ENCODE data around the gene AATK.

Gene AATK

DNA sequence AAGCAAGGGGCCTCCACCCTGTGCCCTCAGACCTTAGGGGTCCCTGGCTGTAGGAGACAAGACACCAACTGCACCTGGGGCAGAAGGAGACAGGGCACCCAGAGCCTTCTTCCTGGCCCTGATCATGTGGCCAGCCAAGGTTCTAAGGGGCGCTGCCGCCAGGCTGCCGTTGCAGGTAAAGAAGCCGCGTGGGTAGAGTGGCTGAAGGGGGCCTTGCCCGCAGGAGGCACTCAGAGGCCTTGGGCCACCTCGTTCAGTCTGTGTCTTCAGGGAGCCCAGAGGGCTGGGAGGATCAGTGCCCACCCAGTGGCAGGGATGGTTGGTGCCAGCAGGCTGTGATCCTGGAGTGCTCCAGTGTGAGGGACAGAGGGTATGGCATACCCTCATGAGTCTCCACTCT is 1.6 kb upstream of the AATK start:
- Histone ChIP-seq H3K27ac (ENCODE audit: low read depth, low read length) (no peak overlapping the region), H3K4me2 (ENCODE audit: low read length) (no peak overlapping the region), H4K20me1 (ENCODE audit: control insufficient read depth, insufficient read depth, low read depth, low read length) (no peaks in the 10 kb centered on the region), H3K79me2 (ENCODE audit: control insufficient read depth, low read length) (no peaks in the 10 kb centered on the region), H3K27me3 (ENCODE audit: control insufficient read depth, low read length) (no peaks in the 10 kb centered on the region), H3K4me1 (ENCODE audit: control insufficient read depth, low read length) (no peaks in the 10 kb centered on the region), H3K36me3 (ENCODE audit: control insufficient read depth, low read length) (no peaks in the 10 kb centered on the region), H3F3A (ENCODE audit: control insufficient read depth, insufficient read depth) (no peaks in the 10 kb centered on the region), H3K9me2 (replicated peaks; ENCODE audit: control insufficient read depth, low read length) (no peaks in the 10 kb centered on the region), H3K4me3 (ENCODE audit: low read length) (no peak overlapping the region), H3K9me3 (ENCODE audit: control insufficient read depth, insufficient read depth, low read length) (no peaks in the 10 kb centered on the region)
- TF ChIP-seq CTCF (IDR thresholded peaks at IDR 0.05; ENCODE audit: low read depth, low read length, poor library complexity, severe bottlenecking), result no peak
- TF ChIP-seq EZH2phosphoT487 (IDR thresholded peaks at IDR 0.05; ENCODE audit: borderline replicate concordance, low read length), result no peak

GRCh38 chr17:81167194-81167524 is 1.1 kb upstream of the AATK start:
- H3K27ac ChIP-seq (ENCODE audit: low read depth, low read length), result no peak overlapping the region
- no peaks in the 10 kb centered on the region for H3K9me3 ChIP-seq (ENCODE audit: control insufficient read depth, insufficient read depth, low read length)
- no peaks in the 10 kb centered on the region for H3K27me3 ChIP-seq (ENCODE audit: control insufficient read depth, low read length)
- H3K36me3 ChIP-seq (ENCODE audit: control insufficient read depth, low read length), result no peaks in the 10 kb centered on the region
- H3K4me2 ChIP-seq (ENCODE audit: low read length), result no peak overlapping the region
- TF ChIP-seq CTCF (IDR thresholded peaks at IDR 0.05; ENCODE audit: low read depth, low read length, poor library complexity, severe bottlenecking), result no peak
- TF ChIP-seq EZH2phosphoT487 (IDR thresholded peaks at IDR 0.05; ENCODE audit: borderline replicate concordance, low read length), result no peak
- H3F3A ChIP-seq (ENCODE audit: control insufficient read depth, insufficient read depth), result no peaks in the 10 kb centered on the region
- H3K79me2 ChIP-seq (ENCODE audit: control insufficient read depth, low read length), result no peaks in the 10 kb centered on the region
- no peaks in the 10 kb centered on the region for H4K20me1 ChIP-seq (ENCODE audit: control insufficient read depth, insufficient read depth, low read depth, low read length)
- no peaks in the 10 kb centered on the region for H3K9me2 ChIP-seq (replicated peaks; ENCODE audit: control insufficient read depth, low read length)
- H3K4me1 ChIP-seq (ENCODE audit: control insufficient read depth, low read length), result no peaks in the 10 kb centered on the region
- no peak overlapping the region for H3K4me3 ChIP-seq (ENCODE audit: low read length)

- Histone ChIP-seq H3K79me2 (ENCODE audit: control insufficient read depth, low read length) (no peaks in the 10 kb centered on the region), H3K4me3 (ENCODE audit: low read length) (no peak within 1 kb of the TSS), H4K20me1 (ENCODE audit: control insufficient read depth, insufficient read depth, low read depth, low read length) (no peaks in the 10 kb centered on the region), H3K36me3 (ENCODE audit: control insufficient read depth, low read length) (no peaks in the 10 kb centered on the region), H3K4me1 (ENCODE audit: control insufficient read depth, low read length) (no peaks in the 10 kb centered on the region), H3K27me3 (ENCODE audit: control insufficient read depth, low read length) (no peaks in the 10 kb centered on the region), H3K4me2 (ENCODE audit: low read length) (no peak within 1 kb of the TSS), H3K27ac (ENCODE audit: low read depth, low read length) (no peak within 1 kb of the TSS), H3K9me3 (ENCODE audit: control insufficient read depth, insufficient read depth, low read length) (no peaks in the 10 kb centered on the region), H3F3A (ENCODE audit: control insufficient read depth, insufficient read depth) (no peaks in the 10 kb centered on the region), H3K9me2 (replicated peaks; ENCODE audit: control insufficient read depth, low read length) (no peaks in the 10 kb centered on the region)
- no peak for TF ChIP-seq EZH2phosphoT487 (IDR thresholded peaks at IDR 0.05; ENCODE audit: borderline replicate concordance, low read length)
- TF ChIP-seq CTCF (IDR thresholded peaks at IDR 0.05; ENCODE audit: low read depth, low read length, poor library complexity, severe bottlenecking), result no peak
These were observed 582 bp downstream of the AATK start, which contains the start of gene PVALEF for GRCh38 chr17:81165246-81166032. PVALEF (plus strand) TSS chr17:81165507; CDS start chr17:81181227, 15,720 bp downstream.
